Muscle layer of colon (tissue), 2 donors: Measurements from ENCODE around the gene COL27A1.

ENCODE experiments used
- H3K27ac ChIP-seq: one replicate; pipeline ENCODE4 v1.7.0; 2013; ENCODE audit warnings: low read depth, mild to moderate bottlenecking, low read length, moderate library complexity
- H3K27me3 ChIP-seq, 2 donors: one replicate each; pipeline ENCODE4 v1.7.0; 2013; ENCODE audit warnings: low read length in 2 of 2, mild to moderate bottlenecking in 2 of 2; ENCODE audit not compliant: insufficient read depth in 2 of 2, control insufficient read depth in 1 of 2
- H3K36me3 ChIP-seq: one replicate; pipeline ENCODE4 v1.7.0; 2013; ENCODE audit warnings: mild to moderate bottlenecking, low read length; ENCODE audit not compliant: insufficient read depth
- H3K4me1 ChIP-seq: one replicate; pipeline ENCODE4 v1.7.0; 2013; ENCODE audit warnings: mild to moderate bottlenecking, low read length; ENCODE audit not compliant: insufficient read depth
- H3K4me3 ChIP-seq, 2 donors: one replicate each; pipeline ENCODE4 v1.7.0; 2013; ENCODE audit warnings: low read length in 2 of 2, low read depth in 1 of 2, mild to moderate bottlenecking in 1 of 2, moderate library complexity in 1 of 2
- H3K9ac ChIP-seq: one replicate; pipeline ENCODE4 v1.7.0; 2013; ENCODE audit warnings: low read length
- H3K9me3 ChIP-seq: one replicate; pipeline ENCODE4 v1.7.0; 2013; ENCODE audit warnings: mild to moderate bottlenecking, low read length
- donor health status: abdominal sarcoma.
- donor health status: Adenocarcinoma of cecum.

The COL27A1 gene

GRCh38 chr9:114231719-114232449, 76.5 kb downstream of the COL27A1 start:
- no peak overlapping the region for H3K4me3 ChIP-seq
- no peak overlapping the region for H3K9ac ChIP-seq
- H3K27ac ChIP-seq: no peak overlapping the region
- no peaks in the 10 kb centered on the region for H3K27me3 ChIP-seq
- H3K9me3 ChIP-seq: no peaks in the 10 kb centered on the region
- peaks cover 21% of the 10 kb centered on the region for H3K4me1 ChIP-seq
- H3K36me3 ChIP-seq: no peaks in the 10 kb centered on the region

GRCh38 chr9:114233491-114234185, 78.3 kb downstream of the COL27A1 start:
- peaks cover 21% of the 10 kb centered on the region for H3K4me1 ChIP-seq

DNA sequence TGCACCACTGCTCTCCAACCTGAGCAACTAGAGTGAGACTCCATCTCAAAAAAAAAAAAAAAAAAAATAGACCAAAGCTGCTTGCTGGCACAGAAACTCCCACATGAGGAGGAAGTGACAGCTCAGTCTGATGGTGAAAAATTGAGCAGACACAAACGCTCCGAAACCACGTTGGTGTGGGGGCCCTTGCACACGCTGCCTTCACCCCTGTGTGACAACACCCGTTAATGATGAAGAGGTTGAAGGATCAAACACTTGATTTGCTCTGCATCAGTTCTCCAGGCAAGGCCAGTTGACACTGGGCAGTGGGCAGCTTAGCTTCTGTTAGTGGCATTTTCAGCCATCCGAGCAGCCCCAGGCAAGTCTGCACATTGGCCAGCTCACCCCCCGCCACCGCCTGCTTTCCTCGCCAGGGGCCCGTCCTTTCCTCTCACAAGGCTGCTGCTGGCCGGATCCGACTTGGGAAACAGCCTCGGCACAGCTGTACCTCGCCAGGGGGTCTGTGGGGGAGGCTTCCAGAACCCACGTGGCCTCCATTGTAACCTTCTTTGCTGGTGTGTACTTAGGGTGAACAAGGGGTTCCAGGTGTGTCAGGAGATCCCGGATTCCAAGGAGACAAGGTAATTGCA, 79.8 kb downstream of the COL27A1 start:
- Histone ChIP-seq H3K36me3 (no peaks in the 10 kb centered on the region), H3K9ac (no peak overlapping the region), H3K27ac (no peak overlapping the region), H3K4me3 (no peak overlapping the region), H3K27me3 (no peaks in the 10 kb centered on the region), H3K9me3 (no peaks in the 10 kb centered on the region), H3K4me1 (peaks cover 16% of the 10 kb centered on the region)

More at GRCh38 chr9:114233491-114234185, 78.3 kb downstream of the COL27A1 start:
- no peaks in the 10 kb centered on the region for H3K27me3 ChIP-seq
- H3K4me3 ChIP-seq: no peak overlapping the region
- no peak overlapping the region for H3K27ac ChIP-seq
- H3K36me3 ChIP-seq: no peaks in the 10 kb centered on the region
- no peaks in the 10 kb centered on the region for H3K9me3 ChIP-seq
- H3K9ac ChIP-seq: no peak overlapping the region

GRCh38 chr9:114236391-114237138, 81.2 kb downstream of the COL27A1 start:
- Histone ChIP-seq H3K4me3 (no peak overlapping the region), H3K4me1 (peaks cover 16% of the 10 kb centered on the region), H3K27ac (no peak overlapping the region), H3K27me3 (no peaks in the 10 kb centered on the region), H3K9me3 (no peaks in the 10 kb centered on the region), H3K36me3 (no peaks in the 10 kb centered on the region), H3K9ac (no peak overlapping the region)

GRCh38 chr9:114237247-114237646, 81.9 kb downstream of the COL27A1 start:
- Histone ChIP-seq H3K9ac (no peak overlapping the region), H3K36me3 (peaks cover 2% of the 10 kb centered on the region), H3K4me1 (peaks cover 16% of the 10 kb centered on the region)

DNA sequence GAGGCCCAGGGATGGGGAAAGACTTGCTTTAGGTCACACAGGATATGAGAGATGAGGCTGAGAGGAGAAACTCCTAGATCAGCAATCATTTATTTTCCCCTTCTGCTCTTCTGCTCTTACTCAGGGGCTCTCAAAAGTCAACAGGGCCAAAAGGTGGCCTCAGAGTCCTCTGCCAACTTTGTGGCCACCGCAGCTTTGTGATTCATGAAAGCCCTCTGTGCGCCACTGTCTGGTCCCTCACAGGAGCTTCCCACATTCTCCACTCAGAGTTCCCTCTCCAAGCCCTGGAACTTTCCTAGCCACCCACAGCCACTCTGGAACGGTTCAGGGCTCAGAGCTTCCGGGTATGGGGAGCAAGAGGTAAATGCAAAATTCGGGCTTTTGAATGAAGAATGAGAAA, 82.4 kb downstream of the COL27A1 start:
- no peak overlapping the region for H3K27ac ChIP-seq
- no peaks in the 10 kb centered on the region for H3K9me3 ChIP-seq
- no peak overlapping the region for H3K4me3 ChIP-seq
- H3K27me3 ChIP-seq: no peaks in the 10 kb centered on the region
- H3K36me3 ChIP-seq: peaks cover 6% of the 10 kb centered on the region
- no peak overlapping the region for H3K9ac ChIP-seq
- H3K4me1 ChIP-seq: peaks cover 16% of the 10 kb centered on the region

More at GRCh38 chr9:114237247-114237646, 81.9 kb downstream of the COL27A1 start:
- H3K4me3 ChIP-seq: no peak overlapping the region
- no peaks in the 10 kb centered on the region for H3K9me3 ChIP-seq
- no peaks in the 10 kb centered on the region for H3K27me3 ChIP-seq
- H3K27ac ChIP-seq: no peak overlapping the region

GRCh38 chr9:114238472-114238871, 83.1 kb downstream of the COL27A1 start:
- Histone ChIP-seq H3K4me3 (no peak overlapping the region), H3K9me3 (no peaks in the 10 kb centered on the region), H3K4me1 (peaks cover 12% of the 10 kb centered on the region), H3K36me3 (peaks cover 6% of the 10 kb centered on the region), H3K27me3 (no peaks in the 10 kb centered on the region), H3K27ac (no peak overlapping the region), H3K9ac (no peak overlapping the region)

GRCh38 chr9:114238891-114239875, 83.8 kb downstream of the COL27A1 start:
- Histone ChIP-seq H3K36me3 (peaks cover 6% of the 10 kb centered on the region), H3K9me3 (no peaks in the 10 kb centered on the region), H3K27me3 (no peaks in the 10 kb centered on the region), H3K4me1 (peaks cover 5% of the 10 kb centered on the region), H3K4me3 (no peak overlapping the region), H3K27ac (no peak overlapping the region), H3K9ac (no peak overlapping the region)

GRCh38 chr9:114240216-114240615, 84.9 kb downstream of the COL27A1 start:
- Histone ChIP-seq H3K9ac (no peak overlapping the region), H3K4me1 (no peaks in the 10 kb centered on the region), H3K27me3 (no peaks in the 10 kb centered on the region), H3K36me3 (peaks cover 6% of the 10 kb centered on the region), H3K4me3 (no peak overlapping the region), H3K9me3 (no peaks in the 10 kb centered on the region), H3K27ac (no peak overlapping the region)

DNA sequence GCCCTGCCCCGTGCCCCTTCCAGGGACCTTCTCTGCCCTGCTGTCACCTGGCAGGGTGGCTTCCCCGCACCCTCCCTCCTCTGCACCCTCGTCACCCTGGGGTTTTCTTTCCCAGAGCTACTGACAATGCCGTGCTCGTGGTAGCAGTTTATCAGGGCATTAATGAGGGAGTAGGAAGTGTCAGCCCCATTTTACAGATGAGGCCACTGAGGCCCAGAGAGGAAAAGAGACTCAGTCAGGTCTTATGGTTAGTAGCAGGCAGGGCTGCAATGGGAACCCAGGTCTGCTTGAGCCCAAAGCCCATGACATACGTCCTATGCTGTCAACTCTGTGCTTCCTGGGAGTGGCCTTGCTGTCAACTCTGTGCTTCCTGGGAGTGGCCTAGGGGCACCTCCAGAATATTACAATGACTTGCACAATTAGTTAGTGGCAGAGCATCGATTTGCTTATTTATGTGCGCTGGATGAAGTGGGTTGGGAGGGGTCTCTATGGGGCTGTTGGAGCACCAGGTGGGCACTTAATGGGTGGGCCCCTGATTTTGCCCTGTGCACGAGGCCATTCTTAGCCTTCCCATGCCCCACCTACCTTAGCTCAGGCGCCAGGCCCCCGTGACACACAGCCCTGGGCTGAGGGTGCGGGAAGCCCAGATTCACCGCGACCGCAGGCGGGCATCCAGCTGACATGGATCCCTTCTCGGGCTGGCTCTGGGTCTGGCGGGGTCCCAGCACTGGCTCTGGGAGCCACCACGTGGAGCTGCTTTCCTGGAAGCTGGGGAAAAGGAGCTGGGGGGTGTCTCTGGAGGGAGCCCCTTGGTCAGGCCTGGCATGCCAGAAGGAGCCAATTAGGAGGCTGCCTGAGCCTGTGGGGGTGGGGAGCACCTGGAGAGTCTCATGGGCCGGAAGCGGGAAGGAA, 85.6 kb downstream of the COL27A1 start:
- H3K9ac ChIP-seq: no peak overlapping the region
- no peak overlapping the region for H3K4me3 ChIP-seq
- H3K4me1 ChIP-seq: no peaks in the 10 kb centered on the region
- H3K27ac ChIP-seq: no peak overlapping the region
- no peaks in the 10 kb centered on the region for H3K9me3 ChIP-seq
- H3K36me3 ChIP-seq: peaks cover 6% of the 10 kb centered on the region
- H3K27me3 ChIP-seq: no peaks in the 10 kb centered on the region
